ENCODE results near the gene ST8SIA3. TPM values are rescaled to one million over a fixed set of nuclear protein-coding genes. Genes with fewer than 3 reads are reported as not detected.
"Not testable (repeated sequence)": the region's sequence is repeated elsewhere in the genome, so short reads cannot be mapped to it uniquely, and the experiment has no call there.

The ST8SIA3 gene
- total and polyA plus RNA-seq, 2 donors (not counting 1 experiment from before 2014, with no cell fraction given), result not detected

- H3K4me3 ChIP-seq (replicated peaks in 1 of 4; ENCODE audit: control extremely low read depth in 1 of 4, insufficient read depth in 1 of 4, low read depth in 3 of 4, low read length in 4 of 4), result no peak overlapping the region
- H3K79me2 ChIP-seq (ENCODE audit: control insufficient read depth, insufficient read depth, low read length), result no peaks in the 10 kb centered on the region
- no peaks in the 10 kb centered on the region for H3K27me3 ChIP-seq (ENCODE audit: control insufficient read depth, insufficient read depth, low read length)
- no peaks in the 10 kb centered on the region for H3K4me1 ChIP-seq (ENCODE audit: control insufficient read depth, extremely low read depth, insufficient read depth, low read length)
- H3K4me2 ChIP-seq (ENCODE audit: extremely low read depth, insufficient read depth, low read length), result no peak overlapping the region
- H3K9me3 ChIP-seq (ENCODE audit: control insufficient read depth, insufficient read depth, low read depth, low read length), result no peaks in the 10 kb centered on the region
- no peak overlapping the region for H3K9ac ChIP-seq (ENCODE audit: insufficient read depth, low read length)
- TF ChIP-seq EZH2 (IDR thresholded peaks at IDR 0.05; ENCODE audit: low read length, missing control alignments) (no peak), CTCF (conservative IDR thresholded peaks at IDR 0.05 in 1 of 2, IDR thresholded peaks at IDR 0.05 in 1 of 2; ENCODE audit: low read depth in 1 of 2, low read length in 2 of 2) (no peak)
- no peaks in the 10 kb centered on the region for H4K20me1 ChIP-seq (ENCODE audit: control insufficient read depth, extremely low read depth, insufficient read depth, low read length)
- H3K27ac ChIP-seq (ENCODE audit: insufficient read depth, low read length), result no peak overlapping the region
- H3K36me3 ChIP-seq (ENCODE audit: control insufficient read depth, insufficient read depth, low read length), result no peaks in the 10 kb centered on the region
- no peak for DNase-seq (ENCODE audit: low read depth in 2 of 2)
- H2AFZ ChIP-seq (ENCODE audit: low read length), result no peak overlapping the region
These were observed 37.7 kb downstream of the ST8SIA3 start for GRCh38 chr18:57390044-57390443.

GRCh38 chr18:57394749-57395148 is 42.4 kb downstream of the ST8SIA3 start:
- not testable (repeated sequence) for H3K36me3 ChIP-seq (ENCODE audit: control insufficient read depth, insufficient read depth, low read length); H3K4me2 ChIP-seq (ENCODE audit: extremely low read depth, insufficient read depth, low read length); H3K4me3 ChIP-seq (replicated peaks in 1 of 4; ENCODE audit: control extremely low read depth in 1 of 4, insufficient read depth in 1 of 4, low read depth in 3 of 4, low read length in 4 of 4); H3K27me3 ChIP-seq (ENCODE audit: control insufficient read depth, insufficient read depth, low read length); H4K20me1 ChIP-seq (ENCODE audit: control insufficient read depth, extremely low read depth, insufficient read depth, low read length); H3K9me3 ChIP-seq (ENCODE audit: control insufficient read depth, insufficient read depth, low read depth, low read length); DNase-seq (ENCODE audit: low read depth in 2 of 2); H3K27ac ChIP-seq (ENCODE audit: insufficient read depth, low read length); H3K79me2 ChIP-seq (ENCODE audit: control insufficient read depth, insufficient read depth, low read length); H3K9ac ChIP-seq (ENCODE audit: insufficient read depth, low read length); H3K4me1 ChIP-seq (ENCODE audit: control insufficient read depth, extremely low read depth, insufficient read depth, low read length); H2AFZ ChIP-seq (ENCODE audit: low read length)

- not testable (repeated sequence) for DNase-seq (ENCODE audit: low read depth in 2 of 2); H3K79me2 ChIP-seq (ENCODE audit: control insufficient read depth, insufficient read depth, low read length); H3K9ac ChIP-seq (ENCODE audit: insufficient read depth, low read length); H3K27me3 ChIP-seq (ENCODE audit: control insufficient read depth, insufficient read depth, low read length); H4K20me1 ChIP-seq (ENCODE audit: control insufficient read depth, extremely low read depth, insufficient read depth, low read length); H3K27ac ChIP-seq (ENCODE audit: insufficient read depth, low read length); H3K4me2 ChIP-seq (ENCODE audit: extremely low read depth, insufficient read depth, low read length); H3K9me3 ChIP-seq (ENCODE audit: control insufficient read depth, insufficient read depth, low read depth, low read length); H2AFZ ChIP-seq (ENCODE audit: low read length); H3K4me3 ChIP-seq (replicated peaks in 1 of 4; ENCODE audit: control extremely low read depth in 1 of 4, insufficient read depth in 1 of 4, low read depth in 3 of 4, low read length in 4 of 4); H3K36me3 ChIP-seq (ENCODE audit: control insufficient read depth, insufficient read depth, low read length); H3K4me1 ChIP-seq (ENCODE audit: control insufficient read depth, extremely low read depth, insufficient read depth, low read length)
These were observed 44.5 kb downstream of the ST8SIA3 start for GRCh38 chr18:57396831-57397230.

GRCh38 chr18:57397440-57398132 is 45.2 kb downstream of the ST8SIA3 start:
- H3K9ac ChIP-seq (ENCODE audit: insufficient read depth, low read length), result no peak overlapping the region
- H3K4me1 ChIP-seq (ENCODE audit: control insufficient read depth, extremely low read depth, insufficient read depth, low read length), result no peaks in the 10 kb centered on the region
- no peaks in the 10 kb centered on the region for H3K27me3 ChIP-seq (ENCODE audit: control insufficient read depth, insufficient read depth, low read length)
- no peaks in the 10 kb centered on the region for H3K36me3 ChIP-seq (ENCODE audit: control insufficient read depth, insufficient read depth, low read length)
- peak; percentile 7 to 66 for DNase-seq (ENCODE audit: low read depth in 2 of 2)
- no peak overlapping the region for H2AFZ ChIP-seq (ENCODE audit: low read length)
- no peaks in the 10 kb centered on the region for H3K79me2 ChIP-seq (ENCODE audit: control insufficient read depth, insufficient read depth, low read length)
- no peak overlapping the region for H3K4me2 ChIP-seq (ENCODE audit: extremely low read depth, insufficient read depth, low read length)
- no peaks in the 10 kb centered on the region for H4K20me1 ChIP-seq (ENCODE audit: control insufficient read depth, extremely low read depth, insufficient read depth, low read length)
- H3K27ac ChIP-seq (ENCODE audit: insufficient read depth, low read length), result no peak overlapping the region
- no peak overlapping the region for H3K4me3 ChIP-seq (replicated peaks in 1 of 4; ENCODE audit: control extremely low read depth in 1 of 4, insufficient read depth in 1 of 4, low read depth in 3 of 4, low read length in 4 of 4)
- no peak for TF ChIP-seq CTCF (conservative IDR thresholded peaks at IDR 0.05 in 1 of 2, IDR thresholded peaks at IDR 0.05 in 1 of 2; ENCODE audit: low read depth in 1 of 2, low read length in 2 of 2)
- no peak for TF ChIP-seq EZH2 (IDR thresholded peaks at IDR 0.05; ENCODE audit: low read length, missing control alignments)
- no peaks in the 10 kb centered on the region for H3K9me3 ChIP-seq (ENCODE audit: control insufficient read depth, insufficient read depth, low read depth, low read length)
